Kidney epithelial cell (primary cell): Measurements from ENCODE around the gene PIK3C2G. TPM values are rescaled to one million over a fixed set of nuclear protein-coding genes. Genes with fewer than 3 reads are reported as not detected.

ENCODE experiments used
- DNase-seq: peaks from one replicate; pipeline ENCODE4 v3.0.0-alpha.2; 2010; ENCODE audit warnings: low read depth
- H3K27me3 ChIP-seq: 2 replicates; pipeline ENCODE4 v1.6.0; 2011; ENCODE audit warnings: low read length; ENCODE audit not compliant: control insufficient read depth, insufficient read depth
- H3K36me3 ChIP-seq: 2 replicates; pipeline ENCODE4 v1.5.1; 2011; ENCODE audit warnings: low read length; ENCODE audit not compliant: control insufficient read depth, insufficient read depth
- H3K4me3 ChIP-seq: 2 replicates; pipeline ENCODE4 v1.5.1; 2011; ENCODE audit warnings: low read depth, mild to moderate bottlenecking, control low read depth, low read length
- total RNA-seq: library from RNA; depleted of rRNA; stranded (reverse); fragments of >200 nt; gene quantifications from 2 replicates; pipeline ENCODE4 v1.2.3, GENCODE V29; 2015
- TF ChIP-seq, protein P1 (sequence below): IDR thresholded peaks from 2 replicates; pipeline ENCODE4 v1.5.1; 2011; ENCODE audit warnings: mild to moderate bottlenecking, moderate library complexity, low read length, control low read depth, inconsistent platforms; ENCODE audit not compliant: insufficient read depth, poor library complexity, severe bottlenecking

Gene PIK3C2G
- total RNA-seq, 1 donor from 2014 or later, result 0.13 TPM

DNA sequence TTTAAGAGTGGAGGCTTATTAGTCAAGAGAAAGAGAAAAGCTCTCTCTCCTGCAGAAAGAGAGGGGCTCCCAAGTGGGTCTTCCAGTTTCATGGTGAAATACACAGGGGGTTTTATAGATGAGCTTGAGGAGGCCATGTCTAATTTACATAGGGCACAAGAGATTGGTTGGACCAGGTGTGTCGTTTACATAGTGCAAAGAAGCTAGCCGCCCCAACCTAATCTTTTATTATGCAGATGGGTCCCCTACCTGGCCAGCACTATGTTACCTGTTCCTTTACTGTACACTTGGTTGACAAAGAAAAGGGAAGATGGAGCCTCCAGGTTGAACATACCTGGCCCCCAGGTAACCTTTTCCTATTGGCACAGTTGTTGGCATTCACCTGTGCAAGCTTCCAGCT is 195.0 kb downstream of the PIK3C2G start:
- TF ChIP-seq, protein P1, sequence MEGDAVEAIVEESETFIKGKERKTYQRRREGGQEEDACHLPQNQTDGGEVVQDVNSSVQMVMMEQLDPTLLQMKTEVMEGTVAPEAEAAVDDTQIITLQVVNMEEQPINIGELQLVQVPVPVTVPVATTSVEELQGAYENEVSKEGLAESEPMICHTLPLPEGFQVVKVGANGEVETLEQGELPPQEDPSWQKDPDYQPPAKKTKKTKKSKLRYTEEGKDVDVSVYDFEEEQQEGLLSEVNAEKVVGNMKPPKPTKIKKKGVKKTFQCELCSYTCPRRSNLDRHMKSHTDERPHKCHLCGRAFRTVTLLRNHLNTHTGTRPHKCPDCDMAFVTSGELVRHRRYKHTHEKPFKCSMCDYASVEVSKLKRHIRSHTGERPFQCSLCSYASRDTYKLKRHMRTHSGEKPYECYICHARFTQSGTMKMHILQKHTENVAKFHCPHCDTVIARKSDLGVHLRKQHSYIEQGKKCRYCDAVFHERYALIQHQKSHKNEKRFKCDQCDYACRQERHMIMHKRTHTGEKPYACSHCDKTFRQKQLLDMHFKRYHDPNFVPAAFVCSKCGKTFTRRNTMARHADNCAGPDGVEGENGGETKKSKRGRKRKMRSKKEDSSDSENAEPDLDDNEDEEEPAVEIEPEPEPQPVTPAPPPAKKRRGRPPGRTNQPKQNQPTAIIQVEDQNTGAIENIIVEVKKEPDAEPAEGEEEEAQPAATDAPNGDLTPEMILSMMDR, result no peak
- Histone ChIP-seq H3K27me3 (no peaks in the 10 kb centered on the region), H3K4me3 (no peak overlapping the region), H3K36me3 (no peaks in the 10 kb centered on the region)
- DNase-seq, result no peak

DNA sequence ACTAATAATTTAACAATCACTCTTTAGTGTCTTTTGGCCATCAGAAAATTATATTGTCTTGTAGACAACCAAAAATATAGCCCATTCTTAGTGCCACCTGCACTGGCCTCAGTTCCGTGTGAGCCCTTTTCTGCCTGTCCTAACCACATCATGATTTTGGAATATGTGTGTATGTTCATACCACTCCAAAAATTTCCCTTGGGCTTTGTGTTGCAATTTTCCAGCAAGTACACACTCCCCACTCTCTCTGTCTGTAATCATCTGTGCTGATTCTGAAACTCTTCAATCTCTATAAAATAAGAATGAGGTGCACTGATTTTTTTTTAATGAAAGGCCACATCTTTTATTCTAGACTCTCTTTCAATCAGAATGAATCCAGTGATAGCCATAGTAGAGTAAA is 196.0 kb downstream of the PIK3C2G start:
- Histone ChIP-seq H3K4me3 (no peak overlapping the region), H3K36me3 (no peaks in the 10 kb centered on the region), H3K27me3 (no peaks in the 10 kb centered on the region)
- TF ChIP-seq, protein P1, result no peak
- no peak for DNase-seq

DNA sequence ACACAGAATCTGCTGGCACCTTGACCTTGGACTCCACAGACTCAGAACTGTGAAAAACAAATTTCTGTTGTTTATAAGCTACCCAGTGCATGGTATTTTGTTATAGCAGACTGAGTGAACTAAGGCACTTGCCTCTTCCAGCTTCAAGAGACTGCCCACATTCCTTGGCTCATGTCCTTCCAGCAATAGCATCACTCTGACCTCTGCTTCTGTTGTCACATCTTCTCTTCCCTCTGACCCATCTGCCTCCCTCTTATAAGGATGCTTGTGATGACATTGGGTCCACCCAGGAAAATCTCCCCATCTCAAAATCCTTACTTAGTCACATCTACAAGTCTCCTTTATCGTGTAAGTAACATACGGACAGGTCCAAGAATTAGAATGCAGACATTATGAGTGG is 200.4 kb downstream of the PIK3C2G start:
- no peaks in the 10 kb centered on the region for H3K36me3 ChIP-seq
- DNase-seq, result no peak
- H3K4me3 ChIP-seq, result no peak overlapping the region
- H3K27me3 ChIP-seq, result no peaks in the 10 kb centered on the region
- TF ChIP-seq, protein P1, result no peak

DNA sequence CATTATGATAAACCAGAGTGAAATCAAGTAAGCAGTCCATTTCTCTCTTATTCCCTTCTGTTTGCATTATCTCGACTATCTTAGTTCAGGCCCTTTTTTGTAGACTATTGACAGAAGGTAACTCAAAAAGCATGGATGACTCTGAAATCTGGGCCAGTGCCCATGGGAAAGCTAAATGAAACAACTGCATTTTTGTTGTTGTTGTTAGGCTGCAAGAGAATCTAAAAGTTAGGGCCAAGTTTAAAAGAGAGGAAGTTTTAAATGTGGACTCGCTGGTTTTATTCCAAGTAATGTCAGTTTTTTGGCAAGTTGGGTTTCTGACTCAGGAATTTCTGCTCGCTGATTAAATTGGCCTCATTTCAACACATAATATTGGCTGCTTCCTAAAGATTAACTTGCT is 201.1 kb downstream of the PIK3C2G start:
- Histone ChIP-seq H3K36me3 (no peaks in the 10 kb centered on the region), H3K27me3 (no peaks in the 10 kb centered on the region), H3K4me3 (no peak overlapping the region)
- TF ChIP-seq, protein P1, result no peak
- no peak for DNase-seq

DNA sequence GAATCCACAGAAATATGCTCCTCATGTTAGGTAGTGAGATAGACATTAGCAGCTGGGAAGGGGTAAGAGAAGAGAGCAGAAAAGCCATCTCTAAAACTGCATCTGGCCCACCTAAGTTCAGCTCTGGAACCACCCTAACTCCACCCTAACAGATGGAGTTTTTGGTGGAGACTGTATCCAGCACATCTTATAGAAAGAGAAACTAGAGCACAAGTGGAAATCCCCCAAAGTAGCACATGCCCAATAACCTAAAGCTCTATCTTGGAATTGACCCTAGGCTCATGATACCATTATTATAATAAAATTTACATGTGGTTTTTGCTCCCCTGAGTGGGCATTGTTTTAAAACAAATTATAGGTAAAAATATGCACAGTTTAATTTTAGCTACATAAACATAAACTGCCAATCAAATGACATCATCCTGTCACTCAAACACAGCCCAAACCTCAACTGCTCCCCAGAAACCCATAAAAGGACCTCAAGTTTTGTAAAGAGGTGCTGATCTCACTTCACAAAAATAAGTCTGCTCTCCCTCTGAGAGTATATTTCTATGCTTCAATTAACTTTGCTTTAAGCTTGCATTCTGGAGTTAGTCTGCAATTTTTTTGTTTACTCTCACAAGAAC is 206.4 kb downstream of the PIK3C2G start:
- TF ChIP-seq, protein P1, result no peak
- Histone ChIP-seq H3K4me3 (no peak overlapping the region), H3K27me3 (no peaks in the 10 kb centered on the region), H3K36me3 (no peaks in the 10 kb centered on the region)
- no peak for DNase-seq

DNA sequence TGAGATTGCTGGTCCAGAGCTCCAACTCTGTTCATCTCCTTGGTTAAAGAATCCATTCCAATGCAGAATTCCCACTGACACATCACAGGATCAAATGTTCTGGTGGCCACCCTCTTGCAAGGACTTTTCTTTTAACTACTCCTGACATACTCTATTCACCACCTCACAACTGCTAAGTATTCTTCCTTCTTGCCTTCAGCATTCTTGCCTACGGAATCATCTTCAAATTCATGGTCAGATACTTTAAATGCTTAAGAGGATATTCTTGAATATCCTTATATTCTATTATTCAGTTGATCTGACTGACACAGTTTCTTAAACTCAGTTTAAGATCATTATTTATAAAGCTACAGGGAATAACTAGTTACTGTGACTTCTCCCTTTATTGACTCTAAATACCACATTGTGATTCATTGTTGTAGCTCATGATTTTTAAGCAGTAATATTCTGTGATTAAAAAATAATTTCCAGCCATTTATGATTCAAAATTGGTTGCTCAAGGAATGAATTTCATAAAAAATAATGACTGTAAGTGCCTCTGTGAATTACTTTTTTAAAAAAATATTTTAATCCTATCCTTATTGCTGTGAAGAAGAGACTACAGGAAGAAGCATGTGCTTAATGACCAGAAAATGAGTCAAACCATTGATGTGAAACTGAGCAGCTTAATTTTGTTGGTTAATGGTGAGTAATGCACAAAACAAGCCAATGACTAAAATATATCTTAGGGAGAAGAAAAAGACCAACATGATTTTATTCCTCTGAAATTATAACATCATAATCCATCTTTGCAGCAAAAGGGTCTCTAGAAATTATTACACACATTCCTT is 207.1 kb downstream of the PIK3C2G start:
- no peaks in the 10 kb centered on the region for H3K27me3 ChIP-seq
- H3K36me3 ChIP-seq, result no peaks in the 10 kb centered on the region
- peak; percentile 38 for DNase-seq
- TF ChIP-seq, protein P1, result no peak
- H3K4me3 ChIP-seq, result no peak overlapping the region
